ENCODE data around the gene AGER.
A peak's percentile ranks its signal among the peaks of the same experiment; 100 is the strongest.

AGER gene

GRCh38 chr6:32168807-32169591, 15.1 kb downstream of the AGER start:
- peak; percentile 62 for DNase-seq (ENCODE audit: low spot score)

- peak; percentile 55 for DNase-seq (ENCODE audit: low spot score)
These were observed 15.7 kb downstream of the AGER start for GRCh38 chr6:32168350-32168749.

- DNase-seq (ENCODE audit: low spot score), result peak; percentile 31
These were observed 16.2 kb downstream of the AGER start for GRCh38 chr6:32167761-32168262.

GRCh38 chr6:32167154-32167760, 16.8 kb downstream of the AGER start:
- DNase-seq (ENCODE audit: low spot score), result no peak

GRCh38 chr6:32166411-32167061, 17.5 kb downstream of the AGER start:
- DNase-seq (ENCODE audit: low spot score), result peak; percentile 58

- no peak for DNase-seq (ENCODE audit: low spot score)
These were observed 19.8 kb downstream of the AGER start, which contains the start of gene EGFL8 for GRCh38 chr6:32164295-32164694. EGFL8 (plus strand) TSS chr6:32164595; CDS start chr6:32166166, 1,571 bp downstream.

GRCh38 chr6:32163559-32164258, 20.3 kb downstream of the AGER start:
- no peak for DNase-seq (ENCODE audit: low spot score)

- DNase-seq (ENCODE audit: low spot score), result no peak
These were observed 26.0 kb downstream of the AGER start for GRCh38 chr6:32158052-32158451.

- no peak for DNase-seq (ENCODE audit: low spot score)
These were observed 27.2 kb downstream of the AGER start for GRCh38 chr6:32156891-32157290.

- peak; percentile 73 for DNase-seq (ENCODE audit: low spot score)
These were observed 29.4 kb downstream of the AGER start for GRCh38 chr6:32154514-32155161.

GRCh38 chr6:32153564-32154513, 30.2 kb downstream of the AGER start, which contains the start of gene PPT2:
PPT2 (plus strand) TSS chr6:32154141; CDS start chr6:32154595, 454 bp downstream.
- DNase-seq (ENCODE audit: low spot score), result peak; percentile 95

- DNase-seq (ENCODE audit: low spot score), result no peak
These were observed 31.1 kb downstream of the AGER start for GRCh38 chr6:32152769-32153563.

GRCh38 chr6:32151863-32152768, 31.9 kb downstream of the AGER start, which contains the start of gene PRRT1:
PRRT1 (minus strand) TSS chr6:32151939; CDS start chr6:32151827, 112 bp downstream.
- DNase-seq (ENCODE audit: low spot score), result no peak

- DNase-seq (ENCODE audit: low spot score), result no peak
These were observed 32.7 kb downstream of the AGER start for GRCh38 chr6:32151181-32151862.

- DNase-seq (ENCODE audit: low spot score), result no peak
These were observed 33.9 kb downstream of the AGER start for GRCh38 chr6:32149932-32150870.

- no peak for DNase-seq (ENCODE audit: low spot score)
These were observed 34.8 kb downstream of the AGER start for GRCh38 chr6:32149092-32149755.

Data from left forelimb (tissue), 1 donor.